Measurements from ENCODE around the gene HK1. TPM values are rescaled to one million over a fixed set of nuclear protein-coding genes. Genes with fewer than 3 reads are reported as not detected.

The HK1 gene
- total RNA-seq, 1 donor from 2014 or later = 182 TPM

DNA sequence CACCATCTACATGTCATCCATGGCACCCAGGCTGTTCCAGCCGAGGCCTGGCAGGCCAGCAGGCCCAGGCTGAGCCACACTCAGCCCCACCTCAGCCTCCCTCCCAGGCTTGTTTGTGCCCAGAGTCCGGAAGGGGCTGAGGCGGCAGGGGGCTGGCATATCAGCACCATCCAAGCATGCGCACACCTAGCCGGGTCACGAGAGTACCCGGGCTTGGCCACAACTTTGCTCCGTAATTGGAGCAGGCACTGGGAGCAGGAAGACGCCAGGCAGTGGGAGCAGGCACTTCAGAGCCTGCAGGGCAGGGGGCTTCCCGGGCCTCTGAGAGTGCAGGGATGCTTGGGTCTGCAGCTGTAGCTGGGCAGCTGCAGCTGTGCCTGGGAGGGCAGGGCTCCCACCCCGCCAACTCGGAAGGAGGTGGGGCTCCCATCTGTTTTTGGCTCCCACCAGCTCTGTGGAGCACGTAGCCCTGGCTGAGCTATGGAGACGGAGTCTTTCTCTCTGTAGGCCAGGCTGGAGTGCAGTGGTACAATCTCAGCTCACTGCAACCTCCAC, 157.7 kb downstream of the HK1 start:
- DNase-seq (ENCODE audit: low read depth) (no peak), FAIRE-seq (no peak)
- Histone ChIP-seq H3K4me3 (ENCODE audit: low read depth, low read length) (no peak overlapping the region), H3K27me3 (ENCODE audit: control insufficient read depth, insufficient read depth, low read length) (no peaks in the 10 kb centered on the region), H3K36me3 (ENCODE audit: control insufficient read depth, insufficient read depth, low read length) (no peaks in the 10 kb centered on the region)
- TF ChIP-seq, protein P1, sequence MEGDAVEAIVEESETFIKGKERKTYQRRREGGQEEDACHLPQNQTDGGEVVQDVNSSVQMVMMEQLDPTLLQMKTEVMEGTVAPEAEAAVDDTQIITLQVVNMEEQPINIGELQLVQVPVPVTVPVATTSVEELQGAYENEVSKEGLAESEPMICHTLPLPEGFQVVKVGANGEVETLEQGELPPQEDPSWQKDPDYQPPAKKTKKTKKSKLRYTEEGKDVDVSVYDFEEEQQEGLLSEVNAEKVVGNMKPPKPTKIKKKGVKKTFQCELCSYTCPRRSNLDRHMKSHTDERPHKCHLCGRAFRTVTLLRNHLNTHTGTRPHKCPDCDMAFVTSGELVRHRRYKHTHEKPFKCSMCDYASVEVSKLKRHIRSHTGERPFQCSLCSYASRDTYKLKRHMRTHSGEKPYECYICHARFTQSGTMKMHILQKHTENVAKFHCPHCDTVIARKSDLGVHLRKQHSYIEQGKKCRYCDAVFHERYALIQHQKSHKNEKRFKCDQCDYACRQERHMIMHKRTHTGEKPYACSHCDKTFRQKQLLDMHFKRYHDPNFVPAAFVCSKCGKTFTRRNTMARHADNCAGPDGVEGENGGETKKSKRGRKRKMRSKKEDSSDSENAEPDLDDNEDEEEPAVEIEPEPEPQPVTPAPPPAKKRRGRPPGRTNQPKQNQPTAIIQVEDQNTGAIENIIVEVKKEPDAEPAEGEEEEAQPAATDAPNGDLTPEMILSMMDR (IDR thresholded peaks at IDR 0.05; ENCODE audit: insufficient read depth, low read length, severe bottlenecking) = no peak

DNA sequence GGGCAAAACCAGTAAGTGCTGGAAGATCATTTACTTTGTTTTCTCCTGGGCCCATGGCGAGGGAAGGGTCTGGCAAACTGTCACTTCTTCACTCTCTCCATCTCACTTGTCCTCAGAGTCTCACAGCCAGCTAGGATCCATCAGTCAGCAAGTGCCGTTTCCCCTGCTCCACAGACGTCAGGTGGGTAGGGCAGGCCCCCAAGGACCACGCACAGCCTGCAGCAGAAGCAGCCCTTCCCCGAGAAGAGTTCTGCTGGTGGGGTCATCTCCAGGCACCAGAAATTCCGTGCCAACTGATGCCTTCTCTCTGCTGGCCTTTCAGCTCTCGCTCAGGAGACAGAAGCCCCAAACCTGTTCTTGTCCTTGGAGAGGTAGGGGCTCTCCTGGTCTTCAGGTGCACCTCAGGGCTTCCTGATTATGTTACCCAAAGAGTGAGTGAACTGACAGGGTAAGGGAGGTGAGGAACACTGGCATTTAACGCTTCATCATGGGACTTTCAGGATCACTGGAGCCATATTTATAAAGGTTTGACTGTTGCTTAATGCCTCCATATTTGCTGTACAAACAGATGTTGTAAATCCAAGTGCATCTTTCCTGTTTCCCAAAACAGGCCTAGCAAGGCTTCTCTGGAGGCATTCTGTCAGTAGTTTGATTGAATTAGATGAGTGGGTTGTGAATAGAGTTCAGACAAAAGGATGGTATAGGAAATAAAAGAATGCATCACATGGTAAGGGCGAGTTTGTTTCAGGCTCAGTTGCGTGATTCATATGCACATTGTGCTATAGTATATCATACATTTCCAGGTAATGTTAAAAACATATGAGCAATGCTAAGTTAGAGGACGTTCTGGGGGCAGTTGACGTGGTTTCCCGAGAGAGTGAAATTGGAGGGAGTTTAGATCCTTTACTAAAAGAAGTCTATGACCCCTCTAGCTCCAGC, 159.3 kb downstream of the HK1 start:
- no peak for FAIRE-seq
- peak; percentile 86 for DNase-seq (ENCODE audit: low read depth)

DNA sequence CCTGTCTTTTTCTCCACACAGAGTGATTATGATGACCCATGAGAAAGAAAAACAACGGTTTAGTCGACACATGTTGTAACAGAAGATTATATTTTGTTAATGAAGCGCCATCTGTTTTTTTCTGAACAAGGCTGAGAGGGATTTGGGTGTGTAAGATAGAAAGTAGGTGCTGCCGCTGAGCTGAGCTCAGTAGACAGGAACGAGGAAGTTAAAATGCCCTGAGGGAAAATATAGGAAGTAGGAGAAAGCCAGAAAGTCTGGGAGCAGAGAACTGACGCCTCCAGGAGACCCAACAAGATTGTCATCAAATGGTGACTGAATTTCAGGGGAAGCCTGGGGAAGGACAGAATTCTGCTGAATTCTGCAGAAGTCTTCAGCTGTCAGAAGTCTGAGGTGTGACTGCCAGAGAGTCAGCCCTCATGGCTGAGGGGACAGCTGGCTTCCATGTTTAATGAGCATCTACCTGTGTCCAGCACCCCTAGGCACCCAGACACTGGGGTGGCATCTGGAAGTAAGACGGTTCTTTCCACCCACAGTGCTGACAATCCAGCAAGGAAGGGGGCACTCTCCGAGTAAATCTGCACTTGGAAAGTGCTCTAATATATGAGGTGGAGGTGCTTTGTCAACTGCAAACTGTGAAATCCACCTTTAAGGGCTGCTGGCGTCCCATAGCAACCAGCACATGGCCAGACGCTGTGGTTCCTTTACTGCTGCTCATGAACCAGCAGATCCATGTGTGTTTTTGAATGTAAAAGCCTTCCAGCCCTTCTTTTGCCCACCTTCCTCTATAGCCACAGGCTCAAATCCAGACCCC, 160.4 kb downstream of the HK1 start:
- FAIRE-seq (peak; percentile 23), DNase-seq (ENCODE audit: low read depth) (peak; percentile 86)
- Histone ChIP-seq H3K4me3 (ENCODE audit: low read depth, low read length) (no peak overlapping the region), H3K27me3 (ENCODE audit: control insufficient read depth, insufficient read depth, low read length) (no peaks in the 10 kb centered on the region), H3K36me3 (ENCODE audit: control insufficient read depth, insufficient read depth, low read length) (peaks cover 2% of the 10 kb centered on the region)
- TF ChIP-seq, protein P1 (IDR thresholded peaks at IDR 0.05; ENCODE audit: insufficient read depth, low read length, severe bottlenecking) = no peak

More for the DNA sequence above, 159.3 kb downstream of the HK1 start:
- peaks cover 2% of the 10 kb centered on the region for H3K36me3 ChIP-seq (ENCODE audit: control insufficient read depth, insufficient read depth, low read length)
- H3K27me3 ChIP-seq (ENCODE audit: control insufficient read depth, insufficient read depth, low read length) = no peaks in the 10 kb centered on the region
- TF ChIP-seq, protein P1 (IDR thresholded peaks at IDR 0.05; ENCODE audit: insufficient read depth, low read length, severe bottlenecking) = no peak
- H3K4me3 ChIP-seq (ENCODE audit: low read depth, low read length) = no peak overlapping the region

DNA sequence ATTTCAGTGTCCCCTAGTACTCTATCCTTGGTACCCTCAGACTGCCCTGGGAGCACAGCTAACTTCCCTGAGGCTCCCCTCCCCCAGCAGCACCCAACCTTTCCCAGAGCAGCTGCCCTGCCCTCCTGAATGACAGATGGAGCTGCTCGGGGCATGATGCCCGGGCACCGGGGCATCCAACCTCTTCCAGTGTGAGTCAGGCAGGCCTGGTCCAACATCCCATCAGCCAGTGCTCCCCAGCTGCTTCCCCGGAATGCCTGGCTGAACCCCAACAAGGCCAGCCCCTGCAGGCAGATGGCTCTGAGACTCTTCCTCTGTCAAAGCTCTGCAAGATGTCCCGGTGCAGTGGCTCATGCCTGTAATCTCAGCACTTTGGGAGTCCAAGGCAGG, 161.0 kb downstream of the HK1 start:
- no peak for FAIRE-seq
- DNase-seq (ENCODE audit: low read depth) = peak; percentile 57
- TF ChIP-seq, protein P1 (IDR thresholded peaks at IDR 0.05; ENCODE audit: insufficient read depth, low read length, severe bottlenecking) = no peak
- Histone ChIP-seq H3K4me3 (ENCODE audit: low read depth, low read length) (no peak overlapping the region), H3K27me3 (ENCODE audit: control insufficient read depth, insufficient read depth, low read length) (no peaks in the 10 kb centered on the region), H3K36me3 (ENCODE audit: control insufficient read depth, insufficient read depth, low read length) (peaks cover 2% of the 10 kb centered on the region)

DNA sequence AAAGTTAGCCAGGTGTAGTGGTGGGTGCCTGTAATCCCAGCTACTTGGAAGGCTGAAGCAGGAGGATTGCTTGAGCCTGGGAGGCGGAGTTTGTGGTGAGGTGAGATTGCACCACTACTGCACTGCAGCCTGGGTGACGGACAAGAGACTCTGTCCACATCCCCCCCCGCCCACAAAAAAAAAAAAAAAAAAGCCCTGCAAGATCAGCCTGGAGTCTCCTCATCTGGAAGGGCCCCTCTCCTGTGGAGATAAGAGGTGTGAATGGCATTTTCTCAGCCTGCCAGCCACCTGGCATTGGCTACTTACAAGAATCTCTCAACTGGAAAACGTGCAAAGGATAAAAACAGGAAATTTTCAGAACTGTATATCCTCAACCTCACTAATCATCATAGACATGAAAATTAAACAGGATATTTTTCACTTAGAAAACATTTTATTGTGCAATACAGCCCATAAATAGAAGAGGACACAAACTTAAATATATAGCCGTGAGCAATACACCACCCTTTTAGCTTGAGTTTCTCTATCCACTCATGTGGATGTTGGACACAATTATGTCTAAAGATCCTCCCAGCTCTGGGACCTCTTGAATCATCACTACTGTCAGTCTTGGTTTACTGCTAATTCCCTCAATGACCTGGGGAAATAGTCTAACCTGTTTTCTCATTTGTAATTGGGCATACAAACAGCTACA, 161.7 kb downstream of the HK1 start:
- FAIRE-seq (no peak), DNase-seq (ENCODE audit: low read depth) (peak; percentile 74)
- TF ChIP-seq, protein P1 (IDR thresholded peaks at IDR 0.05; ENCODE audit: insufficient read depth, low read length, severe bottlenecking) = no peak
- Histone ChIP-seq H3K4me3 (ENCODE audit: low read depth, low read length) (no peak overlapping the region), H3K27me3 (ENCODE audit: control insufficient read depth, insufficient read depth, low read length) (no peaks in the 10 kb centered on the region), H3K36me3 (ENCODE audit: control insufficient read depth, insufficient read depth, low read length) (peaks cover 2% of the 10 kb centered on the region)
